ENCODE results near the gene GJB1.

GJB1 gene

GRCh38 chrX:71239781-71240180 is 16.8 kb downstream of the GJB1 start:
- no peak overlapping the region for H4K91ac ChIP-seq (ENCODE audit: low read length)
- no peak overlapping the region for H4K8ac ChIP-seq (ENCODE audit: low read length)
- H2BK15ac ChIP-seq (ENCODE audit: low read depth, poor library complexity, severe bottlenecking) = no peak overlapping the region
- no peak overlapping the region for H3K18ac ChIP-seq (ENCODE audit: low read depth in 1 of 2, low read length in 2 of 2)
- WGBS = 100% methylated on average over 1 of the region's 3 CpGs
- no peak overlapping the region for H3K23ac ChIP-seq (ENCODE audit: low read length in 2 of 2)
- no peak overlapping the region for H2AK5ac ChIP-seq (ENCODE audit: low read length, severe bottlenecking)
- peaks cover 4% of the 10 kb centered on the region for H3K79me1 ChIP-seq (replicated peaks; ENCODE audit: low read length, poor library complexity, severe bottlenecking)
- H3K4ac ChIP-seq (ENCODE audit: low read depth in 1 of 2, low read length in 2 of 2) = no peak overlapping the region
- no peak overlapping the region for H2BK12ac ChIP-seq (ENCODE audit: low read length in 2 of 2)
- DNase-seq = no peak
- H3K4me3 ChIP-seq (ENCODE audit: insufficient read depth in 1 of 2, low read depth in 1 of 2, low read length in 2 of 2) = no peak overlapping the region
- H3K27me3 ChIP-seq (ENCODE audit: control insufficient read depth in 1 of 2, insufficient read depth in 1 of 2, low read length in 2 of 2) = peaks cover 0 to 23% of the 10 kb centered on the region in 2 experiments
- no peak overlapping the region for H2BK5ac ChIP-seq (ENCODE audit: low read depth, low read length, poor library complexity, severe bottlenecking)
- H2AFZ ChIP-seq (ENCODE audit: low read depth, low read length) = no peak overlapping the region
- peaks cover 48 to 51% of the 10 kb centered on the region in 2 experiments for H3K36me3 ChIP-seq (ENCODE audit: control insufficient read depth in 1 of 2, insufficient read depth in 2 of 2, low read depth in 1 of 2, low read length in 2 of 2)
- H3K14ac ChIP-seq (ENCODE audit: low read length in 2 of 2) = no peak overlapping the region
- H3K9ac ChIP-seq (ENCODE audit: low read length) = no peak overlapping the region
- H3K9me3 ChIP-seq (ENCODE audit: control insufficient read depth, low read length) = peaks cover 4% of the 10 kb centered on the region
- no peak overlapping the region for H3K27ac ChIP-seq (ENCODE audit: low read length, poor library complexity, severe bottlenecking)
- no peak overlapping the region for H2BK120ac ChIP-seq (ENCODE audit: low read depth, low read length)
- H3K4me2 ChIP-seq (ENCODE audit: low read length, poor library complexity, severe bottlenecking) = no peak overlapping the region
- no peaks in the 10 kb centered on the region for H3K4me1 ChIP-seq (ENCODE audit: control insufficient read depth, insufficient read depth, low read depth, low read length)

- H3K23ac ChIP-seq (ENCODE audit: low read length in 2 of 2) = no peak overlapping the region
- H3K4me2 ChIP-seq (ENCODE audit: low read length, poor library complexity, severe bottlenecking) = no peak overlapping the region
- WGBS = 80% methylated on average over 2 of the region's 6 CpGs
- no peak for DNase-seq
- no peak overlapping the region for H2BK15ac ChIP-seq (ENCODE audit: low read depth, poor library complexity, severe bottlenecking)
- no peak overlapping the region for H2AK5ac ChIP-seq (ENCODE audit: low read length, severe bottlenecking)
- no peak overlapping the region for H2BK12ac ChIP-seq (ENCODE audit: low read length in 2 of 2)
- peaks cover 0 to 19% of the 10 kb centered on the region in 2 experiments for H3K27me3 ChIP-seq (ENCODE audit: control insufficient read depth in 1 of 2, insufficient read depth in 1 of 2, low read length in 2 of 2)
- H3K4me1 ChIP-seq (ENCODE audit: control insufficient read depth, insufficient read depth, low read depth, low read length) = no peaks in the 10 kb centered on the region
- no peak overlapping the region for H2BK120ac ChIP-seq (ENCODE audit: low read depth, low read length)
- H2BK5ac ChIP-seq (ENCODE audit: low read depth, low read length, poor library complexity, severe bottlenecking) = no peak overlapping the region
- H3K36me3 ChIP-seq (ENCODE audit: control insufficient read depth in 1 of 2, insufficient read depth in 2 of 2, low read depth in 1 of 2, low read length in 2 of 2) = peaks cover 62 to 64% of the 10 kb centered on the region in 2 experiments
- no peak overlapping the region for H4K8ac ChIP-seq (ENCODE audit: low read length)
- no peak overlapping the region for H3K18ac ChIP-seq (ENCODE audit: low read depth in 1 of 2, low read length in 2 of 2)
- no peak overlapping the region for H3K4ac ChIP-seq (ENCODE audit: low read depth in 1 of 2, low read length in 2 of 2)
- no peak overlapping the region for H2AFZ ChIP-seq (ENCODE audit: low read depth, low read length)
- H3K79me1 ChIP-seq (replicated peaks; ENCODE audit: low read length, poor library complexity, severe bottlenecking) = peaks cover 6% of the 10 kb centered on the region
- H3K9me3 ChIP-seq (ENCODE audit: control insufficient read depth, low read length) = peaks cover 4% of the 10 kb centered on the region
- H3K27ac ChIP-seq (ENCODE audit: low read length, poor library complexity, severe bottlenecking) = no peak overlapping the region
- no peak overlapping the region for H3K9ac ChIP-seq (ENCODE audit: low read length)
- H3K14ac ChIP-seq (ENCODE audit: low read length in 2 of 2) = no peak overlapping the region
- no peak overlapping the region for H4K91ac ChIP-seq (ENCODE audit: low read length)
- no peak overlapping the region for H3K4me3 ChIP-seq (ENCODE audit: insufficient read depth in 1 of 2, low read depth in 1 of 2, low read length in 2 of 2)
These were observed 18.3 kb downstream of the GJB1 start for GRCh38 chrX:71241301-71241700.

GRCh38 chrX:71244359-71245128 is 21.5 kb downstream of the GJB1 start:
- Histone ChIP-seq H3K4me1 (ENCODE audit: control insufficient read depth, insufficient read depth, low read depth, low read length) (no peaks in the 10 kb centered on the region), H4K8ac (ENCODE audit: low read length) (no peak overlapping the region), H3K18ac (ENCODE audit: low read depth in 1 of 2, low read length in 2 of 2) (no peak overlapping the region), H3K79me1 (replicated peaks; ENCODE audit: low read length, poor library complexity, severe bottlenecking) (peaks cover 18% of the 10 kb centered on the region), H3K27ac (ENCODE audit: low read length, poor library complexity, severe bottlenecking) (no peak overlapping the region), H3K36me3 (ENCODE audit: control insufficient read depth in 1 of 2, insufficient read depth in 2 of 2, low read depth in 1 of 2, low read length in 2 of 2) (peaks cover 89 to 96% of the 10 kb centered on the region in 2 experiments), H3K4me3 (ENCODE audit: insufficient read depth in 1 of 2, low read depth in 1 of 2, low read length in 2 of 2) (no peak overlapping the region), H2AFZ (ENCODE audit: low read depth, low read length) (no peak overlapping the region), H3K9me3 (ENCODE audit: control insufficient read depth, low read length) (peaks cover 4% of the 10 kb centered on the region), H2AK5ac (ENCODE audit: low read length, severe bottlenecking) (no peak overlapping the region), H3K4me2 (ENCODE audit: low read length, poor library complexity, severe bottlenecking) (no peak overlapping the region), H4K91ac (ENCODE audit: low read length) (no peak overlapping the region), H3K14ac (ENCODE audit: low read length in 2 of 2) (no peak overlapping the region), H2BK15ac (ENCODE audit: low read depth, poor library complexity, severe bottlenecking) (no peak overlapping the region), H2BK120ac (ENCODE audit: low read depth, low read length) (no peak overlapping the region), H2BK5ac (ENCODE audit: low read depth, low read length, poor library complexity, severe bottlenecking) (no peak overlapping the region), H3K27me3 (ENCODE audit: control insufficient read depth in 1 of 2, insufficient read depth in 1 of 2, low read length in 2 of 2) (peaks cover 0 to 9% of the 10 kb centered on the region in 2 experiments), H3K4ac (ENCODE audit: low read depth in 1 of 2, low read length in 2 of 2) (no peak overlapping the region), H3K23ac (ENCODE audit: low read length in 2 of 2) (no peak overlapping the region), H3K9ac (ENCODE audit: low read length) (no peak overlapping the region), H2BK12ac (ENCODE audit: low read length in 2 of 2) (no peak overlapping the region)
- DNase-seq = no peak
- 98% methylated on average over 5 of the region's 9 CpGs for WGBS

- WGBS = 98% methylated on average over 2 of the region's 2 CpGs
- Histone ChIP-seq H4K91ac (ENCODE audit: low read length) (no peak overlapping the region), H3K4me1 (ENCODE audit: control insufficient read depth, insufficient read depth, low read depth, low read length) (no peaks in the 10 kb centered on the region), H3K14ac (ENCODE audit: low read length in 2 of 2) (no peak overlapping the region), H2BK12ac (ENCODE audit: low read length in 2 of 2) (no peak overlapping the region), H2AFZ (ENCODE audit: low read depth, low read length) (no peak overlapping the region), H3K36me3 (ENCODE audit: control insufficient read depth in 1 of 2, insufficient read depth in 2 of 2, low read depth in 1 of 2, low read length in 2 of 2) (peaks cover 89 to 96% of the 10 kb centered on the region in 2 experiments), H4K8ac (ENCODE audit: low read length) (no peak overlapping the region), H3K18ac (ENCODE audit: low read depth in 1 of 2, low read length in 2 of 2) (no peak overlapping the region), H3K23ac (ENCODE audit: low read length in 2 of 2) (no peak overlapping the region), H3K9me3 (ENCODE audit: control insufficient read depth, low read length) (peaks cover 4% of the 10 kb centered on the region), H2BK15ac (ENCODE audit: low read depth, poor library complexity, severe bottlenecking) (no peak overlapping the region), H3K27ac (ENCODE audit: low read length, poor library complexity, severe bottlenecking) (no peak overlapping the region), H3K4me3 (ENCODE audit: insufficient read depth in 1 of 2, low read depth in 1 of 2, low read length in 2 of 2) (no peak overlapping the region), H3K27me3 (ENCODE audit: control insufficient read depth in 1 of 2, insufficient read depth in 1 of 2, low read length in 2 of 2) (peaks cover 0 to 4% of the 10 kb centered on the region in 2 experiments), H2BK5ac (ENCODE audit: low read depth, low read length, poor library complexity, severe bottlenecking) (no peak overlapping the region), H3K9ac (ENCODE audit: low read length) (no peak overlapping the region), H3K4me2 (ENCODE audit: low read length, poor library complexity, severe bottlenecking) (no peak overlapping the region), H3K79me1 (replicated peaks; ENCODE audit: low read length, poor library complexity, severe bottlenecking) (peaks cover 18% of the 10 kb centered on the region), H2AK5ac (ENCODE audit: low read length, severe bottlenecking) (no peak overlapping the region), H2BK120ac (ENCODE audit: low read depth, low read length) (no peak overlapping the region), H3K4ac (ENCODE audit: low read depth in 1 of 2, low read length in 2 of 2) (no peak overlapping the region)
- DNase-seq = no peak
These were observed 22.1 kb downstream of the GJB1 start for GRCh38 chrX:71245159-71245558.
